IMR-90 (cell line): ENCODE data around the gene EML6. TPM values are rescaled to one million over a fixed set of nuclear protein-coding genes. Genes with fewer than 3 reads are reported as not detected.

ENCODE experiments used
- ATAC-seq: fragments of 200-7000 bp; cut with Tn5 transposase; 2 replicates; pipeline ENCODE4 v1.9.1; 2020; ENCODE audit warnings: low read depth, mild to moderate bottlenecking, moderate library complexity
- BruUV-seq: library from RNA; stranded (reverse); fragments of 400-500 nt; replicated peaks from 2 replicates; lab custom pipeline; 2021; lab: Mats Ljungman, UMichigan
- CTCF ChIA-PET: fragments of 300-600 bp; formaldehyde crosslinking; extraction: SDS; loops from one replicate; lab custom pipeline; 2021; ENCODE audit warnings: antibody characterized with exemption; lab: Yijun Ruan, JAX
- POLR2A ChIA-PET: fragments of 300-600 bp; sonication (Branson Sonifier 250); formaldehyde crosslinking; loops from one replicate; lab custom pipeline; 2022; ENCODE audit warnings: antibody characterized with exemption; ENCODE audit not compliant: unreplicated experiment; lab: Charles Lee
- DNase-seq: peaks from one replicate; pipeline ENCODE4 v3.0.0; 2013
- H2AFZ ChIP-seq: replicated peaks from 2 replicates; pipeline ENCODE3; 2013; ENCODE audit warnings: low read length, mild to moderate bottlenecking; ENCODE audit not compliant: poor library complexity
- H2AK5ac ChIP-seq: 2 replicates; pipeline ENCODE4 v1.6.1; 2013; ENCODE audit warnings: low read depth, low read length, inconsistent platforms
- H2AK9ac ChIP-seq: replicated peaks from 2 replicates; pipeline ENCODE3; 2013; ENCODE audit warnings: mild to moderate bottlenecking, low read depth, low read length, moderate library complexity; ENCODE audit not compliant: poor library complexity
- H2BK120ac ChIP-seq: 2 replicates; pipeline ENCODE4 v1.6.1; 2013; ENCODE audit warnings: low read depth, low read length, inconsistent platforms
- H2BK15ac ChIP-seq: 3 replicates; pipeline ENCODE4 v1.6.1; 2013; ENCODE audit warnings: low read depth, low read length, inconsistent platforms
- H2BK20ac ChIP-seq: 2 replicates; pipeline ENCODE4 v1.6.1; 2013; ENCODE audit warnings: low read depth, mild to moderate bottlenecking, inconsistent platforms, low read length, moderate library complexity
- H2BK5ac ChIP-seq: 2 replicates; pipeline ENCODE4 v1.6.1; 2013; ENCODE audit warnings: mild to moderate bottlenecking, low read depth, low read length, inconsistent platforms; ENCODE audit not compliant: poor library complexity, severe bottlenecking
- H3K14ac ChIP-seq: replicated peaks from 2 replicates; pipeline ENCODE4 v1.6.1; 2013; ENCODE audit warnings: low read depth, low read length, inconsistent platforms
- H3K18ac ChIP-seq: 2 replicates; pipeline ENCODE4 v1.6.1; 2013; ENCODE audit warnings: low read depth, low read length, control low read depth
- H3K23ac ChIP-seq: 2 replicates; pipeline ENCODE4 v1.6.1; 2013; ENCODE audit warnings: low read depth, low read length, inconsistent platforms
- H3K27ac ChIP-seq: 2 replicates; pipeline ENCODE4 v1.5.1; 2013; ENCODE audit warnings: mild to moderate bottlenecking, control low read depth, low read length; ENCODE audit not compliant: insufficient read depth
- H3K27me3 ChIP-seq: 2 replicates; pipeline ENCODE4 v1.6.1; 2013; ENCODE audit warnings: low read length; ENCODE audit not compliant: control insufficient read depth, insufficient read depth
- H3K36me3 ChIP-seq: 2 replicates; pipeline ENCODE4 v1.6.1; 2013; ENCODE audit warnings: low read length, mixed read lengths; ENCODE audit not compliant: control insufficient read depth, insufficient read depth
- H3K4ac ChIP-seq: 2 replicates; pipeline ENCODE4 v1.6.1; 2013; ENCODE audit warnings: low read depth, low read length, inconsistent platforms
- H3K4me1 ChIP-seq: 2 replicates; pipeline ENCODE4 v1.6.1; 2013; ENCODE audit warnings: low read length, mixed read lengths; ENCODE audit not compliant: control insufficient read depth, insufficient read depth
- H3K4me2 ChIP-seq: 2 replicates; pipeline ENCODE4 v1.6.1; 2013; ENCODE audit warnings: low read depth, mild to moderate bottlenecking, control low read depth, low read length, moderate library complexity
- H3K4me3 ChIP-seq: 2 replicates; pipeline ENCODE4 v1.5.1; 2013; ENCODE audit warnings: low read depth, mild to moderate bottlenecking, control low read depth, low read length, moderate library complexity; ENCODE audit not compliant: insufficient read depth
- H3K56ac ChIP-seq: 2 replicates; pipeline ENCODE4 v1.6.1; 2013; ENCODE audit warnings: low read length, inconsistent platforms; ENCODE audit not compliant: insufficient read depth; ENCODE audit errors: extremely low read depth
- H3K79me1 ChIP-seq, 2 experiments: 2 replicates each; pipeline ENCODE4 v1.6.1; 2013; ENCODE audit warnings: low read length in 2 of 2, inconsistent platforms in 1 of 2, low read depth in 1 of 2
- H3K9ac ChIP-seq: 2 replicates; pipeline ENCODE4 v1.6.1; 2013; ENCODE audit warnings: low read depth, low read length, control low read depth
- H3K9me1 ChIP-seq: 2 replicates; pipeline ENCODE4 v1.6.1; 2013; ENCODE audit warnings: low read length, inconsistent platforms; ENCODE audit not compliant: insufficient read depth
- H3K9me3 ChIP-seq: 2 replicates; pipeline ENCODE4 v1.6.1; 2013; ENCODE audit warnings: low read length; ENCODE audit not compliant: control insufficient read depth, insufficient read depth
- H4K20me1 ChIP-seq: 2 replicates; pipeline ENCODE4 v1.6.1; 2013; ENCODE audit warnings: low read length, inconsistent platforms; ENCODE audit not compliant: insufficient read depth
- H4K5ac ChIP-seq: 2 replicates; pipeline ENCODE4 v1.6.1; 2013; ENCODE audit warnings: mild to moderate bottlenecking, low read depth, low read length, control low read depth
- H4K8ac ChIP-seq, 2 experiments: 2 replicates each; pipeline ENCODE4 v1.6.1; 2013; ENCODE audit warnings: low read depth in 2 of 2, low read length in 2 of 2, control low read depth in 1 of 2, inconsistent platforms in 1 of 2
- H4K91ac ChIP-seq: 2 replicates; pipeline ENCODE4 v1.6.1; 2013; ENCODE audit warnings: low read depth, low read length, inconsistent platforms; ENCODE audit not compliant: insufficient read depth
- BHLHE40 ChIP-seq: fragments of 150-350 bp; IDR thresholded peaks from 2 replicates; pipeline ENCODE4 v1.6.1; 2016; ENCODE audit warnings: mild to moderate bottlenecking, low read depth, low read length
- CEBPB ChIP-seq: IDR thresholded peaks from 2 replicates; pipeline ENCODE4 v1.6.1; 2012; ENCODE audit warnings: low read depth, low read length, improper control_type of control experiment
- CHD1 ChIP-seq: IDR thresholded peaks from 2 replicates; pipeline ENCODE4 v1.6.1; 2012; ENCODE audit warnings: low read depth, low read length, improper control_type of control experiment
- CTCF ChIP-seq: conservative IDR thresholded peaks from 2 replicates; pipeline ENCODE4 v1.5.1; 2012; ENCODE audit warnings: mild to moderate bottlenecking, low read depth, low read length, improper control_type of control experiment
- MAFK ChIP-seq: IDR thresholded peaks from 2 replicates; pipeline ENCODE4 v1.6.1; 2012; ENCODE audit warnings: low read depth, low read length, improper control_type of control experiment
- MAZ ChIP-seq: IDR thresholded peaks from 2 replicates; pipeline ENCODE4 v1.6.1; 2012; ENCODE audit warnings: low read depth, mild to moderate bottlenecking, low read length, improper control_type of control experiment, moderate library complexity, borderline replicate concordance
- MXI1 ChIP-seq: IDR thresholded peaks from 2 replicates; pipeline ENCODE4 v1.6.1; 2012; ENCODE audit warnings: low read depth, mild to moderate bottlenecking, low read length, moderate library complexity, borderline replicate concordance
- NFE2L2 ChIP-seq: fragments of 150-350 bp; IDR thresholded peaks from 2 replicates; pipeline ENCODE4 v1.6.1; 2016; ENCODE audit warnings: low read depth, mild to moderate bottlenecking, low read length
- POLR2A ChIP-seq: IDR thresholded peaks from 2 replicates; pipeline ENCODE4 v1.6.1; 2012; ENCODE audit warnings: mild to moderate bottlenecking, low read depth, low read length
- RCOR1 ChIP-seq: IDR thresholded peaks from 2 replicates; pipeline ENCODE4 v1.6.1; 2012; ENCODE audit warnings: mild to moderate bottlenecking, low read length, improper control_type of control experiment; ENCODE audit not compliant: insufficient replicate concordance
- RFX5 ChIP-seq: IDR thresholded peaks from 2 replicates; pipeline ENCODE4 v1.8.0; 2012; ENCODE audit warnings: low read depth, mild to moderate bottlenecking, low read length, moderate library complexity
- SMC3 ChIP-seq: fragments of 150-350 bp; IDR thresholded peaks from 2 replicates; pipeline ENCODE4 v1.6.1; 2016; ENCODE audit warnings: low read depth, mild to moderate bottlenecking, antibody characterized with exemption, low read length, moderate library complexity
- USF2 ChIP-seq: fragments of 150-350 bp; IDR thresholded peaks from 2 replicates; pipeline ENCODE4 v1.6.1; 2017; ENCODE audit warnings: mild to moderate bottlenecking, antibody characterized with exemption, low read length, low read depth
- WGBS, 2 experiments: methylation state at CpG; one replicate each; pipeline versions ENCODE4 v1.1.5 to v1.1.7; 2013; ENCODE audit warnings: missing lambda C conversion rate in 2 of 2; ENCODE audit not compliant: insufficient read length in 1 of 2; ENCODE audit errors: extremely low coverage in 2 of 2; 5-methylcytosine and 5-hydroxymethylcytosine counted together
- dilution Hi-C: fragments of 300-500 bp; cut with HindIII; formaldehyde crosslinking; loops from one replicate; pipeline ENCODE4 v1.14.3; 2018; ENCODE audit warnings: low sequenced_read_pairs; ENCODE audit not compliant: unreplicated experiment
- in situ Hi-C: fragments of 300-500 bp; cut with MboI; formaldehyde crosslinking; loops from 3 replicates; pipeline ENCODE4 v1.14.3; 2019; ENCODE audit warnings: low sequenced_read_pairs, inconsistent platforms, mixed read lengths
- intact Hi-C: fragments of 100-400 bp; cut with micrococcal nuclease; formaldehyde crosslinking; loops from 2 replicates; pipeline ENCODE4 v1.10.0; 2022
- polyA plus RNA-seq, 3 experiments: library from polyadenylated mRNA; depleted of rRNA; stranded (reverse); fragments of >200 nt; gene quantifications; 2 replicates each; pipeline ENCODE4 v1.2.3, GENCODE V29; 2012; ENCODE audit warnings: low replicate concordance in 1 of 3
- total RNA-seq: library from RNA; depleted of rRNA; stranded (reverse); fragments of >200 nt; gene quantifications from 2 replicates; pipeline ENCODE4 v1.2.3, GENCODE V29; 2012

Gene EML6
- total and polyA plus RNA-seq, 2 of the 4 experiments (the other 2 are of a cell fraction), result 0.18 to 0.19 TPM

- Histone ChIP-seq H2BK15ac (no peak overlapping the region), H3K23ac (no peak overlapping the region), H3K9ac (no peak overlapping the region), H3K4ac (no peak overlapping the region), H3K4me2 (no peak overlapping the region), H3K56ac (no peak overlapping the region), H3K27me3 (peaks cover 5% of the 10 kb centered on the region; the same call in 1 of the 2 replicates), H2BK120ac (no peak overlapping the region), H3K4me1 (no peaks in the 10 kb centered on the region), H3K9me1 (no peaks in the 10 kb centered on the region), H4K8ac (no peak overlapping the region), H3K18ac (no peak overlapping the region), H2AK5ac (no peak overlapping the region), H2BK5ac (no peak overlapping the region), H4K5ac (no peak overlapping the region), H3K9me3 (no peaks in the 10 kb centered on the region), H3K14ac (no peak overlapping the region), H2AK9ac (no peak overlapping the region), H3K4me3 (no peak overlapping the region), H4K91ac (no peak overlapping the region), H3K36me3 (no peaks in the 10 kb centered on the region), H2BK20ac (no peak overlapping the region), H3K79me1 (no peaks in the 10 kb centered on the region), H3K27ac (no peak overlapping the region), H2AFZ (no peak overlapping the region), H4K20me1 (no peaks in the 10 kb centered on the region)
- TF ChIP-seq MAZ (no peak), CEBPB (no peak), MAFK (no peak), SMC3 (no peak), RFX5 (no peak), MXI1 (no peak), POLR2A (no peak), CHD1 (no peak), BHLHE40 (no peak), CTCF (no peak), NFE2L2 (no peak), USF2 (no peak), RCOR1 (no peak)
- BruUV-seq, result no TSS peak
- in situ Hi-C loops (no loop called here), dilution Hi-C loops (no loop called here), intact Hi-C loops (no loop called here)
- CTCF ChIA-PET, result no interaction called here
- ATAC-seq, result no peak
- POLR2A ChIA-PET, result no interaction called here
- WGBS, 2 experiments, result no CpG with 5 or more reads among the region's 1 CpG
- DNase-seq, result no peak
Observed at GRCh38 chr2:54752439-54752838, 29.0 kb downstream of the EML6 start.
